Spleen (tissue), 11 donors: ENCODE results near the gene AOX1. TPM values are rescaled to one million over a fixed set of nuclear protein-coding genes. Genes with fewer than 3 reads are reported as not detected.

Experiments used
- DNase-seq: peaks from one replicate; pipeline ENCODE4 v3.0.0-alpha.2; 2020
- H3K27ac ChIP-seq, 8 donors: fragments of 200-600 bp; sonication (generic) in 7 of 8; 1 replicate in 4 of 8; 2 replicates in 4 of 8; pipeline versions ENCODE4 v1.5.0 to v1.8.0; 2016 to 2021; ENCODE audit warnings: inconsistent platforms in 4 of 8, mild to moderate bottlenecking in 4 of 8, moderate library complexity in 1 of 8
- H3K27me3 ChIP-seq, 7 donors: fragments of 200-600 bp; sonication (generic) in 6 of 7; replicated peaks in 1 of 7; 1 replicate in 4 of 7; 2 replicates in 3 of 7; pipeline versions ENCODE4 v1.5.0 to v1.8.0; 2016 to 2021; ENCODE audit warnings: inconsistent platforms in 3 of 7, mild to moderate bottlenecking in 1 of 7
- H3K36me3 ChIP-seq, 6 donors: fragments of 200-600 bp; sonication (generic) in 5 of 6; 1 replicate in 4 of 6; 2 replicates in 2 of 6; pipeline versions ENCODE4 v1.5.0 to v1.8.0; 2016 to 2021; ENCODE audit warnings: inconsistent platforms in 2 of 6
- H3K4me1 ChIP-seq, 6 donors: fragments of 200-600 bp; sonication (generic) in 5 of 6; 1 replicate in 3 of 6; 2 replicates in 3 of 6; pipeline versions ENCODE4 v1.5.0 to v1.8.0; 2016 to 2021; ENCODE audit warnings: inconsistent platforms in 3 of 6
- H3K4me3 ChIP-seq, 8 donors: fragments of 200-600 bp; sonication (generic) in 7 of 8; 1 replicate in 4 of 8; 2 replicates in 4 of 8; pipeline versions ENCODE4 v1.5.0 to v1.8.0; 2016 to 2021; ENCODE audit warnings: inconsistent platforms in 4 of 8, mild to moderate bottlenecking in 4 of 8, moderate library complexity in 2 of 8
- H3K9me3 ChIP-seq, 8 donors: fragments of 200-600 bp; sonication (generic) in 7 of 8; 1 replicate in 4 of 8; 2 replicates in 4 of 8; pipeline versions ENCODE4 v1.5.0 to v1.8.0; 2016 to 2021; ENCODE audit warnings: inconsistent platforms in 4 of 8
- POLR2A ChIP-seq, 3 donors: fragments of 450-650 bp; IDR thresholded peaks; one replicate each; pipeline ENCODE4 v1.5.1; 2017; ENCODE audit warnings: antibody characterized with exemption in 3 of 3, mild to moderate bottlenecking in 1 of 3
- POLR2AphosphoS5 ChIP-seq, 3 donors: sonication (generic); formaldehyde crosslinking; IDR thresholded peaks; one replicate each; pipeline ENCODE4 v1.5.1; 2017; ENCODE audit warnings: antibody characterized with exemption in 3 of 3
- WGBS, 5 donors: extraction: QIAGEN DNeasy Blood & Tissue Kit in 3 of 5; methylation state at CpG; one replicate each; pipeline versions ENCODE4 v1.1.5 to v1.1.7; 2013 to 2018; 5-methylcytosine and 5-hydroxymethylcytosine counted together
- intact Hi-C: fragments of 100-400 bp; cut with DNase I; formaldehyde crosslinking; loops from one replicate; pipeline ENCODE4 v1.15.0; 2023; ENCODE audit warnings: low total_unique reads
- polyA plus RNA-seq, 3 donors: library from polyadenylated mRNA; stranded (reverse); fragments of 200-250 nt; gene quantifications; one replicate each; pipeline ENCODE4 v1.2.1, GENCODE V29; 2013
- total RNA-seq, 7 donors: library from RNA; depleted of rRNA in 3 of 7; stranded (reverse); fragments of >200 nt in 3 of 7; fragmentation: NEBNext Ultra II Directional in 4 of 7; extraction: Animal tissue kit (Norgen Biotek cat#: 25700) in 4 of 7; gene quantifications; one replicate each; pipeline versions ENCODE4 v1.1.0 to v1.2.1, GENCODE V29; 2016 to 2021
- TF ChIP-seq, protein P1 (sequence below), 11 experiments: fragments of 200-600 bp in 7 of 11; fragments of 450-650 bp in 4 of 11; sonication (generic) in 4 of 11; IDR thresholded peaks in 8 of 11; conservative IDR thresholded peaks in 3 of 11; 1 replicate in 7 of 11; 2 replicates in 4 of 11; pipeline versions ENCODE4 v1.4.0 to v1.8.0; 2016 to 2021; ENCODE audit warnings: antibody characterized with exemption in 11 of 11, inconsistent platforms in 4 of 11, mild to moderate bottlenecking in 1 of 11
- donor health status: healthy with polysubstance abuse.
- donor health status: DM: no; HTN: no; CAD: no; lungs with moderate emphysema.
- donor health status: DM: no; HTN: no; CAD: no.
- donor health status: Bipolar disorder and iron deficiency.
- donor health status: healthy.
- donor health status: DM: no; HTN: no; CAD: no.
- donor health status: DM: yes; HTN: yes; CAD: no.

Gene AOX1
- total and polyA plus RNA-seq, 10 donors: 1.3 to 14.6 (median 5.8) TPM

DNA sequence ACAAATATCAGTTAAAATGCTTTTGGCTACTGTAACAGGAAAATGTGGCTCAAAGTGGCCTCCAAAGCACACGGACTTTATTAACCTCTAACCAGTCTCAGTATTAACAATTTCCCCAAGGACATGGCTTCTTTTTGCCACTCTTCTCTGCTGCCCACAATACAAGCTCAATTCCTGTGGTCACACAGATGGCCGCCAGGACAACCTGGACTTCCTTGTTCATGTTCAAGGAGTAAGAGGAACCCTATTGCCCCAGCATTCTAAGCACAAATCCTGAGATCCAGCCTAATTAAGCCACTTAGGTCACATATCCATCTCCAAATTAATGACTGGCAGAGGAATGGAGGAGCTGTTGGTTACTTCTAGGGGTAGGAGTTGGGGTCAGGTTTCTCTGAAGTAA is 38.2 kb downstream of the AOX1 start:
- intact Hi-C loops: no loop called here

DNA sequence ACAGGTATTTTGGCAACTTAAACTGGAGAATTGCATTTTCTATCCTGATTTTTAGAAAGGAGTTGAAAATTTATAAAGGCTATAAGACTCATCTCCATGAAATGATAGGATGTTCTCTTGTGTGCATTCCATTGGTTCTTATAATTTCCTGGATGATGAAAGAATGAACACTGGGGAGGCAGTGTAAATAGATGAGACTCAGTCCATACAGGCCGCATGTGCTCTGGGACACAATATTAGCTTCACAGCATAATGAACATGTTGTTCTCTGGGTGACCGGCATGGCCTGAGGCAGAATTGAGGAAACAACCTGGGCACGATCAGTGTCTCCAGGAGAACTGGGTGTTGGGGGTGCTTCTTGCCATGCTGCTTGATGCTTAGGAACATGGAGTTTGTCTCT is 38.8 kb downstream of the AOX1 start:
- Histone ChIP-seq H3K4me1 (no peaks in the 10 kb centered on the region), H3K36me3 (no peaks in the 10 kb centered on the region), H3K27ac (no peak overlapping the region), H3K27me3 (peaks cover 0 to 5% (median 0%) of the 10 kb centered on the region in 7 donors), H3K4me3 (no peak overlapping the region), H3K9me3 (no peaks in the 10 kb centered on the region)
- no peak for DNase-seq
- WGBS, 5 donors: 92 to 100% (median 94%) methylated on average over 3 of the region's 3 CpGs
- intact Hi-C loops: no loop called here
- no peak for TF ChIP-seq POLR2A (IDR thresholded peaks at IDR 0.05)
- no peak for TF ChIP-seq POLR2AphosphoS5 (IDR thresholded peaks at IDR 0.05)
- TF ChIP-seq, protein P1, sequence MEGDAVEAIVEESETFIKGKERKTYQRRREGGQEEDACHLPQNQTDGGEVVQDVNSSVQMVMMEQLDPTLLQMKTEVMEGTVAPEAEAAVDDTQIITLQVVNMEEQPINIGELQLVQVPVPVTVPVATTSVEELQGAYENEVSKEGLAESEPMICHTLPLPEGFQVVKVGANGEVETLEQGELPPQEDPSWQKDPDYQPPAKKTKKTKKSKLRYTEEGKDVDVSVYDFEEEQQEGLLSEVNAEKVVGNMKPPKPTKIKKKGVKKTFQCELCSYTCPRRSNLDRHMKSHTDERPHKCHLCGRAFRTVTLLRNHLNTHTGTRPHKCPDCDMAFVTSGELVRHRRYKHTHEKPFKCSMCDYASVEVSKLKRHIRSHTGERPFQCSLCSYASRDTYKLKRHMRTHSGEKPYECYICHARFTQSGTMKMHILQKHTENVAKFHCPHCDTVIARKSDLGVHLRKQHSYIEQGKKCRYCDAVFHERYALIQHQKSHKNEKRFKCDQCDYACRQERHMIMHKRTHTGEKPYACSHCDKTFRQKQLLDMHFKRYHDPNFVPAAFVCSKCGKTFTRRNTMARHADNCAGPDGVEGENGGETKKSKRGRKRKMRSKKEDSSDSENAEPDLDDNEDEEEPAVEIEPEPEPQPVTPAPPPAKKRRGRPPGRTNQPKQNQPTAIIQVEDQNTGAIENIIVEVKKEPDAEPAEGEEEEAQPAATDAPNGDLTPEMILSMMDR (IDR thresholded peaks at IDR 0.05 in 8 of 11, conservative IDR thresholded peaks at IDR 0.05 in 3 of 11): no peak

More for the DNA sequence above, 38.2 kb downstream of the AOX1 start:
- Histone ChIP-seq H3K27ac (no peak overlapping the region), H3K9me3 (no peaks in the 10 kb centered on the region), H3K36me3 (no peaks in the 10 kb centered on the region), H3K4me3 (no peak overlapping the region), H3K4me1 (no peaks in the 10 kb centered on the region), H3K27me3 (peaks cover 0 to 5% (median 0%) of the 10 kb centered on the region in 7 donors)
- no peak for DNase-seq
- TF ChIP-seq, protein P1 (IDR thresholded peaks at IDR 0.05 in 8 of 11, conservative IDR thresholded peaks at IDR 0.05 in 3 of 11): no peak
- TF ChIP-seq POLR2A (IDR thresholded peaks at IDR 0.05) (no peak), POLR2AphosphoS5 (IDR thresholded peaks at IDR 0.05) (no peak)
- 49 to 76% (median 74%) methylated on average over 2 of the region's 2 CpGs for WGBS, 5 donors

DNA sequence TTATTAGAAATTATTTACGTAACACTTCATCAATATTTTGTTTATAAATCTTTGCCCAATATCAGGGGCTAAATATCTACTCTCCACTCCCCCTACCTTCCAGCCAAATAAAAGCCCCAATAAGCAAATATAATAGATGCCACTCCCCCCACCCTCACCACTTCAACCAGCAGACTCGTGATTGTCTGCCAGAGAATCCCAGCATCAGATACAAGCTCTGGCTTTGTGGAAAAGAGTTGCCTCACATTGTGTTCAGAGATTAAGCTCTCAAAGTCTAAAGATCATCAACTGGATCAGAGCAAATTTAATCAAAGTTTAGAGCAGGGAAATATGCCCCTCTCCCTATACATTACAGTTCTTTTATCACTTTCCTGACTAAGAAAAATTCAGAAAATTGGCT is 39.5 kb downstream of the AOX1 start:
- TF ChIP-seq, protein P1 (IDR thresholded peaks at IDR 0.05 in 8 of 11, conservative IDR thresholded peaks at IDR 0.05 in 3 of 11): no peak
- TF ChIP-seq POLR2A (IDR thresholded peaks at IDR 0.05): no peak
- TF ChIP-seq POLR2AphosphoS5 (IDR thresholded peaks at IDR 0.05): no peak
- H3K36me3 ChIP-seq: no peaks in the 10 kb centered on the region
- 75 to 92% (median 86%) methylated on average over 2 of the region's 2 CpGs for WGBS, 5 donors
- H3K4me1 ChIP-seq: no peaks in the 10 kb centered on the region
- DNase-seq: no peak
- intact Hi-C loops: no loop called here
- H3K4me3 ChIP-seq: no peak overlapping the region
- H3K27ac ChIP-seq: no peak overlapping the region
- peaks cover 0 to 5% (median 0%) of the 10 kb centered on the region in 7 donors for H3K27me3 ChIP-seq
- H3K9me3 ChIP-seq: no peaks in the 10 kb centered on the region

DNA sequence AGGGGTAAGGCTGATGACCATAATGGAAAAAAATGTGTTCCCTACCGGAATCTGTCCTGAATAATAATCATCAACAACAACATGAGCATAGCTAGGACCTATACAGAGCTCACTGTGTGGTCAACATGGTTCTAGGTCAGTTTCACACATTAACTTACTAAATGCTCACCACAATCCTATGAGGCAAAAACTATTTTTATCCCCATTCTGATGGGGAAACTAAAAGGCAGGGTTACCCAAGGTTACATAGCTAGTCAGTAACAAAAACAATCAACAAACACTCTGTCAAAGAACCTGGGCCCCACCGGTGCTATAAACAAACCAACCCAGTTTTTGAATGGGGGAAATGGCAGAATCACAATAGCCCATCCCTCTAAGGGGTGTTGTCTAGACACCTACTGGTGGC is 40.1 kb downstream of the AOX1 start:
- no peak for DNase-seq
- intact Hi-C loops: no loop called here
- TF ChIP-seq POLR2A (IDR thresholded peaks at IDR 0.05) (no peak), POLR2AphosphoS5 (IDR thresholded peaks at IDR 0.05) (no peak)
- TF ChIP-seq, protein P1 (IDR thresholded peaks at IDR 0.05 in 8 of 11, conservative IDR thresholded peaks at IDR 0.05 in 3 of 11): no peak
- Histone ChIP-seq H3K4me1 (no peaks in the 10 kb centered on the region), H3K27me3 (peaks cover 0 to 5% (median 0%) of the 10 kb centered on the region in 7 donors), H3K27ac (no peak overlapping the region), H3K9me3 (no peaks in the 10 kb centered on the region), H3K4me3 (no peak overlapping the region), H3K36me3 (no peaks in the 10 kb centered on the region)
- WGBS, 5 donors: 71 to 80% (median 75%) methylated on average over 2 of the region's 2 CpGs
